Endothelial cell of umbilical vein (primary cell): ENCODE data around the gene LZIC. TPM values are rescaled to one million over a fixed set of nuclear protein-coding genes. Genes with fewer than 3 reads are reported as not detected.

ENCODE experiments used
- BruUV-seq: library from RNA; stranded (reverse); fragments of 400-500 nt; replicated peaks from 2 replicates; lab custom pipeline; 2021; lab: Mats Ljungman, UMichigan
- CTCF ChIA-PET: fragments of 300-600, 350-600 bp; sonication (Branson Sonifier 250); formaldehyde crosslinking; loops from one replicate; lab custom pipeline; 2021; ENCODE audit warnings: antibody characterized with exemption, inconsistent platforms; lab: Charles Lee
- POLR2A ChIA-PET: fragments of 300-600, 350-600 bp; sonication (Branson Sonifier 250); formaldehyde crosslinking; loops from one replicate; lab custom pipeline; 2021; ENCODE audit warnings: antibody characterized with exemption, inconsistent platforms; lab: Charles Lee
- DNase-seq: peaks from one replicate; pipeline ENCODE4 v3.0.0-alpha.2; 2011; ENCODE audit warnings: low read depth, low spot score
- FAIRE-seq: peaks from 2 replicates; lab custom pipeline; 2011; peaks lifted over from hg19 to GRCh38; lab: Jason Lieb, UNC
- H2AFZ ChIP-seq: 2 replicates; pipeline ENCODE4 v1.6.0; 2012; ENCODE audit warnings: low read depth, low read length, control low read depth, inconsistent platforms
- H3K27ac ChIP-seq: 2 replicates; pipeline ENCODE4 v1.5.1; 2011; ENCODE audit warnings: low read depth, mild to moderate bottlenecking, control low read depth, low read length, moderate library complexity; ENCODE audit not compliant: insufficient read depth
- H3K27me3 ChIP-seq, 2 experiments: 2 replicates each; pipeline versions ENCODE4 v1.6.0 to v1.6.1; 2011; ENCODE audit warnings: low read length in 2 of 2, mixed read lengths in 1 of 2; ENCODE audit not compliant: control insufficient read depth in 2 of 2, insufficient read depth in 2 of 2
- H3K36me3 ChIP-seq, 2 experiments: 2 replicates in 1 of 2; 3 replicates in 1 of 2; pipeline ENCODE4 v1.5.1; 2011; ENCODE audit warnings: low read length in 2 of 2, mild to moderate bottlenecking in 1 of 2, moderate library complexity in 1 of 2; ENCODE audit not compliant: control insufficient read depth in 2 of 2, insufficient read depth in 2 of 2; ENCODE audit errors: extremely low read depth in 1 of 2
- H3K4me1 ChIP-seq: 3 replicates; pipeline ENCODE4 v1.5.1; 2011; ENCODE audit warnings: mild to moderate bottlenecking, low read length; ENCODE audit not compliant: control insufficient read depth, insufficient read depth; ENCODE audit errors: extremely low read depth
- H3K4me2 ChIP-seq: 2 replicates; pipeline ENCODE4 v1.6.1; 2011; ENCODE audit warnings: low read length, control low read depth, mixed read lengths; ENCODE audit not compliant: insufficient read depth
- H3K4me3 ChIP-seq, 3 experiments: fragments of 200-600 bp in 1 of 3; sonication (generic), shearing (Covaris generic) in 1 of 3; replicated peaks in 1 of 3; 2 replicates each; pipeline ENCODE4 v1.5.1; 2011 to 2016; ENCODE audit warnings: control low read depth in 3 of 3, low read length in 3 of 3, mild to moderate bottlenecking in 2 of 3, inconsistent platforms in 1 of 3, low read depth in 1 of 3, moderate library complexity in 1 of 3; ENCODE audit not compliant: insufficient read depth in 1 of 3
- H3K79me2 ChIP-seq: 2 replicates; pipeline ENCODE4 v1.6.0; 2012; ENCODE audit warnings: low read length, inconsistent platforms; ENCODE audit not compliant: control insufficient read depth, insufficient read depth
- H3K9ac ChIP-seq: replicated peaks from 2 replicates; pipeline ENCODE3; 2011; ENCODE audit warnings: low read length, control low read depth; ENCODE audit not compliant: insufficient read depth; ENCODE audit errors: extremely low read depth
- H3K9me1 ChIP-seq: replicated peaks from 3 replicates; pipeline ENCODE4 v1.6.0; 2011; ENCODE audit warnings: mild to moderate bottlenecking, low read length; ENCODE audit not compliant: control insufficient read depth, insufficient read depth; ENCODE audit errors: extremely low read depth
- H3K9me3 ChIP-seq: replicated peaks from 2 replicates; pipeline ENCODE4 v1.5.1; 2012; ENCODE audit warnings: low read length, inconsistent platforms; ENCODE audit not compliant: control insufficient read depth, insufficient read depth
- H4K20me1 ChIP-seq: replicated peaks from 2 replicates; pipeline ENCODE3; 2011; ENCODE audit warnings: mild to moderate bottlenecking, low read length; ENCODE audit not compliant: control insufficient read depth, insufficient read depth; ENCODE audit errors: extremely low read depth
- EZH2 ChIP-seq: IDR thresholded peaks from 2 replicates; pipeline ENCODE4 v1.6.1; 2012; ENCODE audit warnings: borderline replicate concordance, low read depth, mild to moderate bottlenecking, moderate library complexity, low read length, inconsistent platforms; ENCODE audit not compliant: severe bottlenecking
- FOS ChIP-seq: IDR thresholded peaks from 2 replicates; pipeline ENCODE4 v1.6.1; 2011; ENCODE audit warnings: mild to moderate bottlenecking, low read length, moderate library complexity, borderline replicate concordance; ENCODE audit not compliant: insufficient read depth
- GATA2 ChIP-seq: IDR thresholded peaks from 2 replicates; pipeline ENCODE4 v1.7.0; 2011; ENCODE audit warnings: low read depth, mild to moderate bottlenecking, moderate library complexity, mixed read lengths, low read length; ENCODE audit not compliant: insufficient read length, insufficient read depth
- JUN ChIP-seq: IDR thresholded peaks from 2 replicates; pipeline ENCODE4 v1.6.1; 2011; ENCODE audit warnings: borderline replicate concordance, low read depth; ENCODE audit not compliant: insufficient read length, insufficient read depth
- MYC ChIP-seq: IDR thresholded peaks from one replicate; pipeline ENCODE4 v1.6.1; 2011; ENCODE audit warnings: mild to moderate bottlenecking, low read depth, low read length
- POLR2A ChIP-seq: IDR thresholded peaks from 2 replicates; pipeline ENCODE4 v1.6.1; 2012; ENCODE audit warnings: low read depth, mild to moderate bottlenecking, control low read depth, low read length
- POLR2AphosphoS5 ChIP-seq: IDR thresholded peaks from 2 replicates; pipeline ENCODE4 v1.6.1; 2012; ENCODE audit warnings: low read depth, mild to moderate bottlenecking, control low read depth, low read length, moderate library complexity; ENCODE audit not compliant: insufficient read depth
- dilution Hi-C: fragments of 300-500 bp; cut with MboI; formaldehyde crosslinking; loops from one replicate; pipeline ENCODE4 v1.15.0; 2019; ENCODE audit warnings: low sequenced_read_pairs; ENCODE audit not compliant: extremely low pct_ligation_motif_present
- intact Hi-C: fragments of 100-400 bp; cut with micrococcal nuclease; formaldehyde crosslinking; loops from one replicate; pipeline ENCODE4 v1.10.0; 2022
- polyA plus RNA-seq, 4 experiments: library from polyadenylated mRNA; depleted of rRNA in 3 of 4; stranded (reverse) in 3 of 4; unstranded in 1 of 4; fragments of >200 nt; gene quantifications; 2 replicates each; pipeline versions ENCODE4 v1.2.1 to v1.2.3, GENCODE V29; 2011 to 2012; ENCODE audit warnings: missing spikeins in 1 of 4
- total RNA-seq: library from RNA; stranded (reverse); gene quantifications from 2 replicates; pipeline ENCODE4 v1.2.3, GENCODE V29; 2021
- TF ChIP-seq, protein P1 (sequence below), 2 donors: IDR thresholded peaks; 1 replicate in 1 of 2; 2 replicates in 1 of 2; pipeline ENCODE4 v1.5.1; 2011; ENCODE audit warnings: low read length in 2 of 2, mild to moderate bottlenecking in 2 of 2, moderate library complexity in 2 of 2, control low read depth in 1 of 2, inconsistent platforms in 1 of 2, low read depth in 1 of 2; ENCODE audit not compliant: insufficient read depth in 1 of 2; ENCODE audit errors: extremely low read depth in 1 of 2
- TF ChIP-seq, protein P2 (sequence below): IDR thresholded peaks from 2 replicates; pipeline ENCODE4 v1.6.1; 2011; ENCODE audit not compliant: insufficient read depth, insufficient read length

Gene LZIC
- total and polyA plus RNA-seq, 2 donors (not counting 3 experiments of a cell fraction or from before 2014, with no cell fraction given), result 3.7 to 23.4 TPM

DNA sequence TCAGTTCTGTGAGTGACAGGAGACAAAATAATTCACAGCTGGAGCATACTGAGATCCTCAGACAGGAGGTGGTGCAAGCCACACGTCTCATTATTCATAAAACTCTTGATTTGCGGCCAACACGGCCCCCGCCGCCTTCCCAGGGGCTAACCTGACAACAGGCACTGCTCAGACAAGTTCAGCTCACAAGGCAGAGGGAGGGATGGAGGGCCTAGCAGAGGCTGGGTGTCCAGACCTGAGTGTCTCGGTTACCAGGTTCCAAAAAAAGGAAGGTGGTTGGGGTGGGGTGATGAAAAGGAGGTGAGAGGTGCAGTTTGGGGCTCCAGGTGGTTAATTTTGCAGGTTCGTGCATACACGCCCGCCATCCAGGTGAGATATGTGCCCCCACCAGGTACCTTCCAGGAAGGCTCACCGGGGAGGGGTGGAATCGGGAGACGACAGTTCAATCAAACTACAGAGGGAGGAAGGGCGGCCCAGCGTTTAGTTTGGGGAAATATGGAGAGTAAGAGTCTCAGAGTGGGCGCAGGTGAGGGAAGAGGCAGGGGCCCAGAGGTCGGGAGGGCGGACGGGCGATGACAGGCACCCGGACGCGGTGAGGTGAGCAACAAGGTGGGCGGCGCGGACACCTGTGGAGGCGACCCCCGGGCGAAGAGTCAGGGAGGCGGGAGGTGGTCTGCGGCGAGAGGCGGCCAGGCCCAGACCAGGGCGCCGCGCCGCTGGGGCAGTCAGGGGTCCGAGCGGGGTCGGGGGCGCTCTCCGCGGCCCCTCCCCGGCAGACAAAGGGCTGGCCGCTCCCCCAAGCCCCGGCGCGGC lies 33.8 kb downstream of the LZIC start:
- POLR2A ChIA-PET, result no interaction called here

DNA sequence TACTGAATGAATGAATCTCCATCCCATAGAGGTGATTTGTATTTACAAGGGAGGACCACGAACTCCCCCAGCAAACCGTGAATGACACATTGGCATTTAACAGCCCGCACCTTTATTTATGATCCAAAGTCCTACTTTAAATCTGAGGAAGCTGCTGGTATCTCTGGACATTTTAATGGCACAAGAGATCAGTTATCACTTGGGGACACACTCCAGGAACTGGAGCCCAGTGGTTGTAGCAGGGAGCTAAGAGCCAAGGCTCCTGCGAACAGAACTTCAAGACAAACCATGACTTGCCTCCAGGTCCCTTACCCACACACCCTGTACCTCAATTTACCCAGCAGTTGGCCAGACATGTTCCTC lies 34.3 kb downstream of the LZIC start:
- H3K9me1 ChIP-seq, result no peaks in the 10 kb centered on the region
- CTCF ChIA-PET, result interaction anchor here (0.8 kb wide), 1 partner anchor 34 kb away, joined by 3 read pairs; the partner anchor contains the start of genes LZIC and NMNAT1
- dilution Hi-C loops (no loop called here), intact Hi-C loops (no loop called here)
- BruUV-seq, result no TSS peak
- H3K27me3 ChIP-seq, result no peaks in the 10 kb centered on the region
- no peak overlapping the region for H2AFZ ChIP-seq
- no peak overlapping the region for H3K27ac ChIP-seq
- DNase-seq (no peak), FAIRE-seq (no peak)
- no peaks in the 10 kb centered on the region for H3K36me3 ChIP-seq
- peaks cover 11% of the 10 kb centered on the region for H3K4me1 ChIP-seq
- no peak for TF ChIP-seq GATA2
- TF ChIP-seq JUN, result no peak
- TF ChIP-seq, protein P1, sequence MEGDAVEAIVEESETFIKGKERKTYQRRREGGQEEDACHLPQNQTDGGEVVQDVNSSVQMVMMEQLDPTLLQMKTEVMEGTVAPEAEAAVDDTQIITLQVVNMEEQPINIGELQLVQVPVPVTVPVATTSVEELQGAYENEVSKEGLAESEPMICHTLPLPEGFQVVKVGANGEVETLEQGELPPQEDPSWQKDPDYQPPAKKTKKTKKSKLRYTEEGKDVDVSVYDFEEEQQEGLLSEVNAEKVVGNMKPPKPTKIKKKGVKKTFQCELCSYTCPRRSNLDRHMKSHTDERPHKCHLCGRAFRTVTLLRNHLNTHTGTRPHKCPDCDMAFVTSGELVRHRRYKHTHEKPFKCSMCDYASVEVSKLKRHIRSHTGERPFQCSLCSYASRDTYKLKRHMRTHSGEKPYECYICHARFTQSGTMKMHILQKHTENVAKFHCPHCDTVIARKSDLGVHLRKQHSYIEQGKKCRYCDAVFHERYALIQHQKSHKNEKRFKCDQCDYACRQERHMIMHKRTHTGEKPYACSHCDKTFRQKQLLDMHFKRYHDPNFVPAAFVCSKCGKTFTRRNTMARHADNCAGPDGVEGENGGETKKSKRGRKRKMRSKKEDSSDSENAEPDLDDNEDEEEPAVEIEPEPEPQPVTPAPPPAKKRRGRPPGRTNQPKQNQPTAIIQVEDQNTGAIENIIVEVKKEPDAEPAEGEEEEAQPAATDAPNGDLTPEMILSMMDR (IDR thresholded peaks at IDR 0.05; ENCODE audit: extremely low read depth in 1 of 2, insufficient read depth in 1 of 2, low read depth in 1 of 2, low read length in 2 of 2), result no peak
- TF ChIP-seq EZH2, result no peak
- no peak for TF ChIP-seq POLR2AphosphoS5
- TF ChIP-seq, protein P2, sequence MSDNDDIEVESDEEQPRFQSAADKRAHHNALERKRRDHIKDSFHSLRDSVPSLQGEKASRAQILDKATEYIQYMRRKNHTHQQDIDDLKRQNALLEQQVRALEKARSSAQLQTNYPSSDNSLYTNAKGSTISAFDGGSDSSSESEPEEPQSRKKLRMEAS, result no peak
- no peak for TF ChIP-seq FOS
- no peak for TF ChIP-seq POLR2A
- TF ChIP-seq MYC, result no peak
- H3K79me2 ChIP-seq, result peaks cover 5% of the 10 kb centered on the region
- H3K4me2 ChIP-seq, result peak overlapping the region; percentile 76
- no peak overlapping the region for H3K4me3 ChIP-seq
- no peaks in the 10 kb centered on the region for H4K20me1 ChIP-seq
- no peaks in the 10 kb centered on the region for H3K9me3 ChIP-seq
- no peak overlapping the region for H3K9ac ChIP-seq
- POLR2A ChIA-PET, result no interaction called here

More for the DNA sequence above, 33.8 kb downstream of the LZIC start:
- DNase-seq (peak; percentile 23), FAIRE-seq (no peak)
- Histone ChIP-seq H4K20me1 (no peaks in the 10 kb centered on the region), H3K9me3 (no peaks in the 10 kb centered on the region), H2AFZ (peak overlapping the region; percentile 92), H3K4me2 (peak overlapping the region; percentile 76), H3K27me3 (no peaks in the 10 kb centered on the region), H3K27ac (peak overlapping the region; percentile 26), H3K79me2 (peaks cover 5% of the 10 kb centered on the region), H3K4me1 (peaks cover 11% of the 10 kb centered on the region), H3K9ac (peak overlapping the region; percentile 84), H3K4me3 (peak overlapping the region; percentile 61 to 65 (median 63)), H3K36me3 (no peaks in the 10 kb centered on the region), H3K9me1 (no peaks in the 10 kb centered on the region)
- TSS peak; percentile 53 for BruUV-seq
- intact Hi-C loops (loop anchor here (1.0 kb wide), 6 partner anchors 11 to 321 kb away; partner anchors contain the start of genes LZIC, NMNAT1, TMEM201 and UBE4B), dilution Hi-C loops (no loop called here)
- no peak for TF ChIP-seq EZH2
- TF ChIP-seq JUN, result no peak
- CTCF ChIA-PET, result interaction anchor here (0.8 kb wide), 1 partner anchor 34 kb away, joined by 3 read pairs; the partner anchor contains the start of genes LZIC and NMNAT1
